Activated T-cell treated with anti-CD3 and anti-CD28 coated beads for 1 hour (primary cell): ENCODE measurements around the gene CHN1.

ENCODE experiments used
- DNase-seq: peaks from one replicate; pipeline ENCODE4 v3.0.0-alpha.2; 2020; ENCODE audit warnings: low read depth

CHN1 gene

GRCh38 chr2:174924061-174924693 lies 81.0 kb downstream of the CHN1 start:
- no peak for DNase-seq

- no peak for DNase-seq
Measured at GRCh38 chr2:174919947-174920595, 85.1 kb downstream of the CHN1 start.

GRCh38 chr2:174918886-174919526 lies 86.2 kb downstream of the CHN1 start:
- DNase-seq: no peak

GRCh38 chr2:174916270-174916930 lies 88.8 kb downstream of the CHN1 start:
- DNase-seq: no peak

GRCh38 chr2:174914853-174915760 lies 90.1 kb downstream of the CHN1 start:
- no peak for DNase-seq

- DNase-seq: no peak
Measured at GRCh38 chr2:174908284-174908683, 96.9 kb downstream of the CHN1 start.

- no peak for DNase-seq
Measured at GRCh38 chr2:174903264-174903556, 102.0 kb downstream of the CHN1 start.

- DNase-seq: no peak
Measured at GRCh38 chr2:174902506-174903263, 102.5 kb downstream of the CHN1 start.

GRCh38 chr2:174901075-174901474 lies 104.1 kb downstream of the CHN1 start:
- no peak for DNase-seq

- no peak for DNase-seq
Measured at GRCh38 chr2:174897286-174897685, 107.9 kb downstream of the CHN1 start.

- DNase-seq: no peak
Measured at GRCh38 chr2:174893018-174893417, 112.2 kb downstream of the CHN1 start.

GRCh38 chr2:174892546-174892945 lies 112.6 kb downstream of the CHN1 start:
- no peak for DNase-seq

GRCh38 chr2:174888646-174889271 lies 116.4 kb downstream of the CHN1 start:
- DNase-seq: no peak

- DNase-seq: no peak
Measured at GRCh38 chr2:174888146-174888545, 117.0 kb downstream of the CHN1 start.

- DNase-seq: no peak
Measured at GRCh38 chr2:174882416-174882815, 122.8 kb downstream of the CHN1 start.

GRCh38 chr2:174881678-174882077 lies 123.5 kb downstream of the CHN1 start:
- DNase-seq: no peak

- DNase-seq: no peak
Measured at GRCh38 chr2:174878537-174879147, 126.5 kb downstream of the CHN1 start.

GRCh38 chr2:174877751-174878150 lies 127.4 kb downstream of the CHN1 start:
- DNase-seq: no peak

GRCh38 chr2:174877301-174877700 lies 127.9 kb downstream of the CHN1 start:
- DNase-seq: no peak

- no peak for DNase-seq
Measured at GRCh38 chr2:174874085-174874484, 131.1 kb downstream of the CHN1 start.
